Gastrocnemius medialis (tissue), 4 donors: ENCODE results near the gene RNF4.

Experiments used
- POLR2A ChIP-seq, 2 donors: fragments of 450-650 bp; IDR thresholded peaks; one replicate each; pipeline ENCODE4 v1.6.1; 2017; ENCODE audit warnings: antibody characterized with exemption in 2 of 2, mild to moderate bottlenecking in 2 of 2, moderate library complexity in 2 of 2
- TF ChIP-seq, protein P1 (sequence below), 5 experiments: fragments of 450-650 bp in 3 of 5; fragments of 200-600 bp in 2 of 5; sonication (generic) in 2 of 5; IDR thresholded peaks in 4 of 5; conservative IDR thresholded peaks in 1 of 5; 1 replicate in 4 of 5; 2 replicates in 1 of 5; pipeline ENCODE4 v1.5.1; 2016 to 2019; ENCODE audit warnings: antibody characterized with exemption in 5 of 5, mild to moderate bottlenecking in 3 of 5, moderate library complexity in 3 of 5

DNA sequence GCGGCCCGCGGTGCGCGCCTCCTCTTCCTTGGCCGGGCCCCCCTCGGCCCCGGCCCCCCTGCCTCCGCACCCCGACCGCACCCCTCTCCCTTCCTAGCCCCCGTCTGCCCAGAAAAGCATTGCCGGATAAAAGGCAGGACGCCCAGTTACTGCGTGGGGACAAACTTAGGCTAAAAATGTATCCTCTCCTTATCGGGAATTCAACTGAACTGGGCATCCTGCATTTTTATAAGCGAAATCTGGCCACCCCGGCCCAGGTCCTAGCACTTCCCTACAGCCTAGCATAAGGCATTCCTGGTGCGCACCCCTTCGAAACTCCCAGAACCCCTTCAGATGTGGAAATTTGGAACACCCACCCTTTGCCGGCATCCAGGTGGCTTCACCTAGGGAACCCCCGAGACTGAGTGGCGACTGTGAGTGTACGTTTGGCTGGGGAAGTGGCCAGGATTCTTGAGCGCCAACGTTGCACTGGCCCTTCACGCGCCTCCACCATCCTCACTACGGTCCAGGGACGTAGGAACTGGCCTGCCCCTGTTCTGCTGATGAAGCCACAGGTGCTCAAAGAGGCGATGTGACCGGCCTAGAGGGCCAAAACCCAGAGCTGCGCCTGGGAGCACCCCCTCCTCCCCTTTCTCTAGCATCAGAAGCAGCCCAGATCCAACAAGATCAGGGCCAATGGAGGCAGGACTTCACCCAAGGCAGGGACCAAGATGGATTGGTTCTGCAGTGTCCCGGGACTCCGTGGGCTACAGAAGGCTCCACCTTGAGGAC lies 5.7 kb upstream of the RNF4 start:
- TF ChIP-seq, protein P1, sequence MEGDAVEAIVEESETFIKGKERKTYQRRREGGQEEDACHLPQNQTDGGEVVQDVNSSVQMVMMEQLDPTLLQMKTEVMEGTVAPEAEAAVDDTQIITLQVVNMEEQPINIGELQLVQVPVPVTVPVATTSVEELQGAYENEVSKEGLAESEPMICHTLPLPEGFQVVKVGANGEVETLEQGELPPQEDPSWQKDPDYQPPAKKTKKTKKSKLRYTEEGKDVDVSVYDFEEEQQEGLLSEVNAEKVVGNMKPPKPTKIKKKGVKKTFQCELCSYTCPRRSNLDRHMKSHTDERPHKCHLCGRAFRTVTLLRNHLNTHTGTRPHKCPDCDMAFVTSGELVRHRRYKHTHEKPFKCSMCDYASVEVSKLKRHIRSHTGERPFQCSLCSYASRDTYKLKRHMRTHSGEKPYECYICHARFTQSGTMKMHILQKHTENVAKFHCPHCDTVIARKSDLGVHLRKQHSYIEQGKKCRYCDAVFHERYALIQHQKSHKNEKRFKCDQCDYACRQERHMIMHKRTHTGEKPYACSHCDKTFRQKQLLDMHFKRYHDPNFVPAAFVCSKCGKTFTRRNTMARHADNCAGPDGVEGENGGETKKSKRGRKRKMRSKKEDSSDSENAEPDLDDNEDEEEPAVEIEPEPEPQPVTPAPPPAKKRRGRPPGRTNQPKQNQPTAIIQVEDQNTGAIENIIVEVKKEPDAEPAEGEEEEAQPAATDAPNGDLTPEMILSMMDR (IDR thresholded peaks at IDR 0.05 in 4 of 5, conservative IDR thresholded peaks at IDR 0.05 in 1 of 5), result no peak
- TF ChIP-seq POLR2A (IDR thresholded peaks at IDR 0.05), result no peak
